ENCODE results near the gene PLCD4.

- peak; percentile 35 for TF ChIP-seq CTCF (conservative IDR thresholded peaks at IDR 0.05; ENCODE audit: low read depth, low read length)
- TF ChIP-seq EZH2 (IDR thresholded peaks at IDR 0.05; ENCODE audit: low read length, unreplicated experiment) = no peak
Measured at GRCh38 chr2:218583983-218584850, 23.5 kb upstream of the PLCD4 start.

Data from PC-3 (cell line).